GM19463 (cell line): ENCODE measurements around the gene NCOA6.
A peak's percentile ranks its signal among the peaks of the same experiment; 100 is the strongest.

Source experiments
- ATAC-seq: cut with Tn5 transposase; IDR thresholded peaks from one replicate; pipeline ENCODE4 v1.9.1; 2021; ENCODE audit warnings: mild to moderate bottlenecking, moderate library complexity; ENCODE audit not compliant: unreplicated experiment

NCOA6 gene

GRCh38 chr20:34706302-34706875 is 119.1 kb downstream of the NCOA6 start:
- ATAC-seq, result no peak

- ATAC-seq, result no peak
Observed at GRCh38 chr20:34705397-34706301, 119.8 kb downstream of the NCOA6 start.

- no peak for ATAC-seq
Observed at GRCh38 chr20:34705008-34705396, 120.4 kb downstream of the NCOA6 start.

GRCh38 chr20:34704177-34705007 is 121.1 kb downstream of the NCOA6 start, which contains the start of gene TP53INP2:
Gene TP53INP2 (plus strand): TSS chr20:34704344. CDS start chr20:34708740, 4,396 bp downstream.
- peak; percentile 68 for ATAC-seq

GRCh38 chr20:34703424-34704176 is 121.9 kb downstream of the NCOA6 start:
- ATAC-seq, result no peak

GRCh38 chr20:34703061-34703423 is 122.4 kb downstream of the NCOA6 start:
- no peak for ATAC-seq

GRCh38 chr20:34701405-34702085 is 123.9 kb downstream of the NCOA6 start:
- ATAC-seq, result no peak

- no peak for ATAC-seq
Observed at GRCh38 chr20:34693414-34693813, 132.0 kb downstream of the NCOA6 start.

- ATAC-seq, result no peak
Observed at GRCh38 chr20:34691838-34692237, 133.6 kb downstream of the NCOA6 start.

- ATAC-seq, result no peak
Observed at GRCh38 chr20:34689486-34689885, 136.0 kb downstream of the NCOA6 start.

- ATAC-seq, result no peak
Observed at GRCh38 chr20:34683667-34684066, 141.8 kb downstream of the NCOA6 start.

- no peak for ATAC-seq
Observed at GRCh38 chr20:34680586-34681175, 144.8 kb downstream of the NCOA6 start.

GRCh38 chr20:34676642-34677373 is 148.6 kb downstream of the NCOA6 start, which contains the start of gene PIGU:
Gene PIGU (minus strand): TSS chr20:34677092. CDS start chr20:34677085, 7 bp downstream.
- ATAC-seq, result peak; percentile 96

GRCh38 chr20:34675993-34676641 is 149.3 kb downstream of the NCOA6 start:
- ATAC-seq, result no peak

GRCh38 chr20:34675561-34675960 is 149.9 kb downstream of the NCOA6 start:
- no peak for ATAC-seq

GRCh38 chr20:34673412-34673811 is 152.0 kb downstream of the NCOA6 start:
- no peak for ATAC-seq

- ATAC-seq, result no peak
Observed at GRCh38 chr20:34669094-34669493, 156.4 kb downstream of the NCOA6 start.
